Mesendoderm (in vitro differentiated cells): ENCODE measurements around the gene MACF1.

ENCODE experiments used
- DNase-seq: peaks from one replicate; pipeline ENCODE4 v3.0.0; 2013
- H2AK5ac ChIP-seq: 2 replicates; pipeline ENCODE4 v1.6.1; 2013; ENCODE audit warnings: low read length, inconsistent platforms
- H2BK120ac ChIP-seq: 2 replicates; pipeline ENCODE4 v1.6.1; 2013; ENCODE audit warnings: low read depth, mild to moderate bottlenecking, low read length, moderate library complexity, mixed read lengths
- H2BK15ac ChIP-seq: replicated peaks from 2 replicates; pipeline ENCODE4 v1.6.1; 2013; ENCODE audit warnings: low read depth, mild to moderate bottlenecking, moderate library complexity
- H2BK5ac ChIP-seq: 2 replicates; pipeline ENCODE4 v1.6.1; 2013; ENCODE audit warnings: low read length, inconsistent platforms
- H3K18ac ChIP-seq: 2 replicates; pipeline ENCODE4 v1.6.1; 2013; ENCODE audit warnings: mild to moderate bottlenecking, low read length, mixed read lengths
- H3K23ac ChIP-seq: one replicate; pipeline ENCODE4 v1.6.1; 2013; ENCODE audit warnings: low read length
- H3K27ac ChIP-seq: 2 replicates; pipeline ENCODE4 v1.5.1; 2013; ENCODE audit warnings: low read depth, mild to moderate bottlenecking, inconsistent platforms, low read length, moderate library complexity
- H3K27me3 ChIP-seq: 2 replicates; pipeline ENCODE4 v1.6.1; 2013; ENCODE audit warnings: low read length, control low read depth, mild to moderate bottlenecking, inconsistent platforms; ENCODE audit not compliant: insufficient read depth, poor library complexity
- H3K36me3 ChIP-seq: 2 replicates; pipeline ENCODE4 v1.6.1; 2013; ENCODE audit warnings: low read length, inconsistent platforms; ENCODE audit not compliant: control insufficient read depth, insufficient read depth
- H3K4ac ChIP-seq: one replicate; pipeline ENCODE4 v1.6.1; 2013; ENCODE audit warnings: low read depth, mild to moderate bottlenecking, low read length, moderate library complexity
- H3K4me1 ChIP-seq: 2 replicates; pipeline ENCODE4 v1.6.1; 2013; ENCODE audit warnings: low read depth, low read length, inconsistent platforms; ENCODE audit not compliant: control insufficient read depth
- H3K4me2 ChIP-seq: 2 replicates; pipeline ENCODE4 v1.6.1; 2013; ENCODE audit warnings: low read length
- H3K4me3 ChIP-seq: 2 replicates; pipeline ENCODE4 v1.5.1; 2013; ENCODE audit warnings: mild to moderate bottlenecking, low read length
- H3K56ac ChIP-seq: one replicate; pipeline ENCODE4 v1.6.1; 2013; ENCODE audit warnings: low read length
- H3K79me1 ChIP-seq: 2 replicates; pipeline ENCODE4 v1.6.1; 2013; ENCODE audit warnings: low read length, inconsistent platforms
- H3K79me2 ChIP-seq: 2 replicates; pipeline ENCODE4 v1.6.1; 2013; ENCODE audit warnings: mild to moderate bottlenecking, low read length; ENCODE audit not compliant: control insufficient read depth, insufficient read depth
- H3K9ac ChIP-seq: 2 replicates; pipeline ENCODE4 v1.6.1; 2013; ENCODE audit warnings: low read length, inconsistent platforms
- H4K5ac ChIP-seq: one replicate; pipeline ENCODE4 v1.6.1; 2013; ENCODE audit warnings: low read length
- H4K8ac ChIP-seq: one replicate; pipeline ENCODE4 v1.6.1; 2013; ENCODE audit warnings: low read depth, mild to moderate bottlenecking, control low read depth, low read length, moderate library complexity
- WGBS: extraction: QIAGEN DNeasy Blood & Tissue Kit; methylation state at CpG from one replicate; pipeline ENCODE4 v1.1.7; 2013; ENCODE audit warnings: low lambda C conversion rate, missing lambda C conversion rate; ENCODE audit not compliant: insufficient coverage; ENCODE audit errors: extremely low coverage; 5-methylcytosine and 5-hydroxymethylcytosine counted together

The MACF1 gene

GRCh38 chr1:39407510-39407895 lies 203.0 kb downstream of the MACF1 start:
- peaks cover 8% of the 10 kb centered on the region for H3K4me1 ChIP-seq
- peak overlapping the region; percentile 99 for H3K27ac ChIP-seq

DNA sequence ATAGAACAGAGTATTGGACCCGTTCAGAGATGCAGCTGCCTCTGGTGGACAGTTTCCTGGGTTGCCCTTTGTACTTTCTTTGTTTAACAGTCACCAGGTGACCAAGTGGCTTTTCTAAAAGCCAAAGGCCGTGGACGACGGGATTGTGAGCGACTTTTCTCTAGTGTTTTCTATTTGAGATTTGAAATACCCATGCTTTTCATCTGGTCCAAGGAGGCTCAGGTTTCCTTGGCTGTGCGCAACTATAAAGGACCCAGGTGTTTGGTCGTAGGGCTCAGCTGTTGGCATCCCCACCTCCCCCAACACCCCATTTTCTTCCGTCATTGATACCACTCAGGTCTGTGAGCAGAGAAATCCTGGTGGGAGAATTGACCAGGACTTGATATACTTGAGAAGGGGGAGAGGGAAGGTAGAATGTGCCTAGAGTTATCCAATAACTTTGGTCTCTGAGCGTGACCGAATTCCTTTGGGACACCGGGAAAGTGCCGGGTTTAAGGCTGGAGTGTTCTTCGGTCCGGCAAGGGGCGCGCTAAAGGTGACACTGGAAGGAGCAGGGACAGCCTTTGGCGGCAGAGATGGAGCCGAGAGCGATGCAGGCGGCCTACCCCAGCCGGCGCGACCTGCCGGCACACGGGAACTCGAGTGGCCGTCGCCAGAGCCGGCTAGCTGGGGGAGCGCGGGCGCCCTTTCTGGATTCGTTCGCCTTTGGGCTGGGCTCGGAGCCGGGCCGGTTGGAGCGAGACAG lies 203.6 kb downstream of the MACF1 start:
- H3K4ac ChIP-seq = peak overlapping the region; percentile 98
- no peaks in the 10 kb centered on the region for H3K27me3 ChIP-seq
- no CpG with 5 or more reads among the region's 38 CpGs for WGBS
- H4K5ac ChIP-seq = no peak overlapping the region
- H2BK15ac ChIP-seq = no peak overlapping the region
- peaks cover 3% of the 10 kb centered on the region for H3K36me3 ChIP-seq
- DNase-seq = peak; percentile 86
- H3K79me2 ChIP-seq = peaks cover 39% of the 10 kb centered on the region
- H3K18ac ChIP-seq = peak overlapping the region; percentile 96
- peak overlapping the region; percentile 80 for H3K4me2 ChIP-seq
- H2BK120ac ChIP-seq = peak overlapping the region; percentile 63
- H4K8ac ChIP-seq = no peak overlapping the region
- H3K9ac ChIP-seq = peak overlapping the region; percentile 84
- H3K79me1 ChIP-seq = peaks cover 6% of the 10 kb centered on the region
- H2AK5ac ChIP-seq = no peak overlapping the region
- H3K4me1 ChIP-seq = peaks cover 10% of the 10 kb centered on the region
- H2BK5ac ChIP-seq = peak overlapping the region; percentile 83
- H3K4me3 ChIP-seq = peak overlapping the region; percentile 38
- no peak overlapping the region for H3K23ac ChIP-seq
- H3K56ac ChIP-seq = peak overlapping the region; percentile 92
- H3K27ac ChIP-seq = peak overlapping the region; percentile 99

More at GRCh38 chr1:39407510-39407895, 203.0 kb downstream of the MACF1 start:
- Histone ChIP-seq H2BK15ac (no peak overlapping the region), H2BK5ac (no peak overlapping the region), H4K5ac (no peak overlapping the region), H3K4ac (peak overlapping the region; percentile 98), H4K8ac (no peak overlapping the region), H3K79me1 (peaks cover 3% of the 10 kb centered on the region), H3K9ac (peak overlapping the region; percentile 84), H3K27me3 (no peaks in the 10 kb centered on the region), H3K56ac (peak overlapping the region; percentile 92), H2BK120ac (peak overlapping the region; percentile 88), H3K18ac (peak overlapping the region; percentile 96), H3K4me2 (peak overlapping the region; percentile 80), H2AK5ac (no peak overlapping the region), H3K23ac (no peak overlapping the region), H3K79me2 (peaks cover 34% of the 10 kb centered on the region), H3K36me3 (peaks cover under 1% of the 10 kb centered on the region), H3K4me3 (no peak overlapping the region)
- DNase-seq = no peak
- WGBS = no CpG with 5 or more reads among the region's 6 CpGs

GRCh38 chr1:39408641-39409054 lies 204.2 kb downstream of the MACF1 start:
- no peak overlapping the region for H2BK120ac ChIP-seq
- H3K18ac ChIP-seq = peak overlapping the region; percentile 98
- peak overlapping the region; percentile 95 for H3K4ac ChIP-seq
- peaks cover 3% of the 10 kb centered on the region for H3K36me3 ChIP-seq
- no peaks in the 10 kb centered on the region for H3K27me3 ChIP-seq
- H4K5ac ChIP-seq = no peak overlapping the region
- peaks cover 41% of the 10 kb centered on the region for H3K79me2 ChIP-seq
- H3K4me1 ChIP-seq = peaks cover 10% of the 10 kb centered on the region
- WGBS = no CpG with 5 or more reads among the region's 53 CpGs
- peak overlapping the region; percentile 99 for H3K27ac ChIP-seq
- H3K56ac ChIP-seq = peak overlapping the region; percentile 94
- no peak overlapping the region for H3K23ac ChIP-seq
- no peak overlapping the region for H4K8ac ChIP-seq
- peak; percentile 98 for DNase-seq
- no peak overlapping the region for H2BK5ac ChIP-seq
- no peak overlapping the region for H3K4me2 ChIP-seq
- H2AK5ac ChIP-seq = no peak overlapping the region
- H3K9ac ChIP-seq = peak overlapping the region; percentile 94
- H3K4me3 ChIP-seq = peak overlapping the region; percentile 83
- no peak overlapping the region for H2BK15ac ChIP-seq
- H3K79me1 ChIP-seq = peaks cover 6% of the 10 kb centered on the region

DNA sequence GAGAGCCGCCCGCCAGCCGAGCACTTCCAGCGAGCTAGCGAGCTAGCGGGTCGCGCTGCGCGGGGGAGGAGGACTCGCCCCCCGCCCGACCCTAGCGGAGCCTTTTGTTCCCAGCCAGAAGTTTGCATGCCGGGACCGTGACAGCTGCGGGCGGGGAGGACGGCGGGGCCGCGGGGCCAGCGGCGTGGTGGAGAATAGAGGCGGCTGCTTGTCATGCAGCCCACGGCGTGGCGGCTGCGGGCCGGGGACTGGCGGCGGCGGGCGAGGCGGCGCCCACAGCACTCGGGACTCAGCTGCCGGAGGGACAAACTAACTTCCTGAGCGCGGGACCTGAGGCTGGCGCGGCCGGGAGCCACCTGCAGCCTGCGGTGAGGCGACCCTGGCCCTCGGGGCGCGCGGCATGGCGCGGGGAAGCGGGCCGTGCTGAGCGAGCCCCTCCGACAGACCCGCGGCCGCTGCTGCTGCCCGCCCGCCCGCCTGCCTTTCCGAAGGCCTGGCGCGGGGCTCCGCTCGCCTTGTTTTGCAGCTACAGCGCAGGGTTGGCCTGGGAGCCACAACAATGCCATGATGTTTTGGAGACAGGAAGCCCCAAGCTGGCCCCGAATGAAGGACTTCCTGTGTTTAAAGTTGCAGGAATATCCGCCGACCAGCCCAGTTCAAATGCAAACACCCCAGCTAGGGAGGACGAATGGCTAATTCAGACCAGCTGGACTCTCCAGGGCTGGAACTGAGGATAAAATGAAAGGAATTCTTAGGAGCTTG lies 204.7 kb downstream of the MACF1 start:
- Histone ChIP-seq H4K5ac (no peak overlapping the region), H3K4ac (peak overlapping the region; percentile 95), H3K36me3 (peaks cover 3% of the 10 kb centered on the region), H3K79me1 (peaks cover 8% of the 10 kb centered on the region), H2BK120ac (peak overlapping the region; percentile 83), H3K56ac (peak overlapping the region; percentile 94), H2BK5ac (peak overlapping the region; percentile 67), H2BK15ac (peak overlapping the region; percentile 21), H3K4me1 (peaks cover 12% of the 10 kb centered on the region), H2AK5ac (no peak overlapping the region), H3K4me2 (peak overlapping the region; percentile 89), H3K18ac (peak overlapping the region; percentile 98), H3K79me2 (peaks cover 47% of the 10 kb centered on the region), H3K27ac (peak overlapping the region; percentile 97), H4K8ac (peak overlapping the region; percentile 87), H3K23ac (peak overlapping the region; percentile 70), H3K4me3 (peak overlapping the region; percentile 83), H3K9ac (peak overlapping the region; percentile 94), H3K27me3 (no peaks in the 10 kb centered on the region)
- no CpG with 5 or more reads among the region's 71 CpGs for WGBS
- DNase-seq = peak; percentile 73

DNA sequence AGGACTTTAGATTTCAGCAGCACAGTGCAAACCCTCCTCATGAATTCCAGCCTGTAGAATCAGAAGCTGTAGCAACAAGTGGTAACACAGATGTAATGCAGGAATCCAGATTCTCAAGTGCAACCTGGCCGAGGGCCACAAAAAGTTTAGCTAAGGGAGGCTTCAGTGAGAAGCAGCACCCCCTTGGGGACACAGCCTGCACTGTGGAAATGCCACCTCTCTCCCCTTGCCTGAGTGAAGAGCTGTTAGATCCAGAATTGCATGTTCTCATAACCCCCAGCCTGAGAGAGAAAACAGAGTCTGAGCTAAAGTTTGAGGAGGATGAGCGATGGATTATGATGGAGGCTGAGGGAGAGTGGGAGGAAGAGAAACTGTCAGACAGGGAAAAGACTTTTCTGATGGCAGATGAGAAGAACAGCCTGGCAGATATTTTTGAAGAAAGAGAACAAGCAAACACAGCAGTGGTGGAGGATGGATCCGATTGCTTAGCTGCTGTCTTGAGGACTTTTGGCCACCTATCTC lies 206.5 kb downstream of the MACF1 start:
- Histone ChIP-seq H3K56ac (peak overlapping the region; percentile 94), H3K18ac (no peak overlapping the region), H2BK120ac (no peak overlapping the region), H3K36me3 (peaks cover 3% of the 10 kb centered on the region), H3K4ac (no peak overlapping the region), H3K4me2 (peak overlapping the region; percentile 89), H2BK15ac (no peak overlapping the region), H3K23ac (no peak overlapping the region), H3K9ac (peak overlapping the region; percentile 94), H4K8ac (no peak overlapping the region), H3K79me1 (peaks cover 9% of the 10 kb centered on the region), H2AK5ac (no peak overlapping the region), H4K5ac (no peak overlapping the region), H3K27me3 (no peaks in the 10 kb centered on the region), H2BK5ac (no peak overlapping the region), H3K27ac (no peak overlapping the region), H3K4me1 (peaks cover 12% of the 10 kb centered on the region), H3K4me3 (peak overlapping the region; percentile 83), H3K79me2 (peaks cover 62% of the 10 kb centered on the region)
- DNase-seq = peak; percentile 89
- WGBS = no CpG with 5 or more reads among the region's 3 CpGs
